OCI-LY7 (cell line): ENCODE measurements around the gene EIF3L. TPM values are rescaled to one million over a fixed set of nuclear protein-coding genes. Genes with fewer than 3 reads are reported as not detected.

Experiments
- BruUV-seq: library from RNA; stranded (reverse); fragments of 400-500 nt; replicated peaks from 2 replicates; lab custom pipeline; 2021; lab: Mats Ljungman, UMichigan
- CTCF ChIA-PET: fragments of 300-600 bp; sonication (Branson Sonifier 250); formaldehyde crosslinking; loops from one replicate; lab custom pipeline; 2022; ENCODE audit warnings: antibody characterized with exemption; ENCODE audit not compliant: unreplicated experiment; lab: Charles Lee
- POLR2A ChIA-PET: fragments of 300-600 bp; sonication (Branson Sonifier 250); formaldehyde crosslinking; loops from one replicate; lab custom pipeline; 2022; ENCODE audit warnings: antibody characterized with exemption; lab: Charles Lee
- DNase-seq: peaks from one replicate; pipeline ENCODE4 v3.0.0-alpha.2; 2015; ENCODE audit warnings: low spot score
- H2AFZ ChIP-seq: fragments of 200-600 bp; sonication (generic), shearing (Covaris generic); 2 replicates; pipeline ENCODE4 v1.6.1; 2014; ENCODE audit warnings: mild to moderate bottlenecking, antibody characterized with exemption, low read length, moderate library complexity
- H3K27ac ChIP-seq: fragments of 200-600 bp; sonication (generic); 2 replicates; pipeline ENCODE4 v1.5.1; 2014; ENCODE audit warnings: mixed run types, low read depth, mild to moderate bottlenecking, moderate library complexity, low read length, inconsistent platforms; ENCODE audit not compliant: poor library complexity, severe bottlenecking
- H3K36me3 ChIP-seq: fragments of 200-600 bp; sonication (generic); 2 replicates; pipeline ENCODE4 v1.6.1; 2014; ENCODE audit warnings: mild to moderate bottlenecking, antibody characterized with exemption, low read length, moderate library complexity, mixed read lengths; ENCODE audit not compliant: insufficient read depth
- H3K4me1 ChIP-seq: fragments of 200-600 bp; sonication (generic); 2 replicates; pipeline ENCODE4 v1.5.1; 2014; ENCODE audit warnings: mild to moderate bottlenecking, low read length; ENCODE audit not compliant: insufficient read depth, poor library complexity, severe bottlenecking
- H3K4me2 ChIP-seq: fragments of 200-600 bp; sonication (generic); 2 replicates; pipeline ENCODE4 v1.6.1; 2014; ENCODE audit warnings: mild to moderate bottlenecking, low read length
- H3K4me3 ChIP-seq: fragments of 200-600 bp; sonication (generic); 2 replicates; pipeline ENCODE4 v1.5.1; 2014; ENCODE audit warnings: mild to moderate bottlenecking, low read depth, low read length; ENCODE audit not compliant: poor library complexity, severe bottlenecking
- H3K79me2 ChIP-seq: fragments of 200-600 bp; sonication (generic); 2 replicates; pipeline ENCODE4 v1.6.1; 2016; ENCODE audit warnings: low read depth, mild to moderate bottlenecking, low read length, moderate library complexity, mixed read lengths; ENCODE audit not compliant: insufficient read depth
- H3K9me2 ChIP-seq: fragments of 200-600 bp; sonication (generic); 2 replicates; pipeline ENCODE4 v1.6.1; 2016; ENCODE audit warnings: mild to moderate bottlenecking, low read length, mixed read lengths; ENCODE audit not compliant: insufficient read depth
- H3K9me3 ChIP-seq: fragments of 200-600 bp; sonication (generic); 2 replicates; pipeline ENCODE4 v1.6.1; 2014; ENCODE audit warnings: mild to moderate bottlenecking, mixed run types, low read length, mixed read lengths
- H4K20me1 ChIP-seq: fragments of 200-600 bp; sonication (generic); 2 replicates; pipeline ENCODE4 v1.6.1; 2014; ENCODE audit warnings: mild to moderate bottlenecking, antibody characterized with exemption, low read length, moderate library complexity, mixed read lengths; ENCODE audit not compliant: insufficient read depth
- CTCF ChIP-seq: fragments of 200-600 bp; sonication (generic); conservative IDR thresholded peaks from 2 replicates; pipeline ENCODE4 v1.5.1; 2014; ENCODE audit warnings: mild to moderate bottlenecking, antibody characterized with exemption, low read length, moderate library complexity, mixed read lengths
- EZH2phosphoT487 ChIP-seq: fragments of 200-600 bp; sonication (generic); IDR thresholded peaks from 2 replicates; pipeline ENCODE4 v1.6.1; 2018; ENCODE audit warnings: low read depth, borderline replicate concordance, mild to moderate bottlenecking, mixed run types, antibody characterized with exemption, low read length, moderate library complexity, mixed read lengths
- intact Hi-C: fragments of 100-400 bp; cut with micrococcal nuclease; formaldehyde crosslinking; loops from one replicate; pipeline ENCODE4 v1.10.0; 2022; ENCODE audit not compliant: unreplicated experiment
- total RNA-seq, 2 experiments: library from RNA; depleted of rRNA in 1 of 2; stranded (reverse); fragments of >200 nt in 1 of 2; shearing (Covaris generic) in 1 of 2; gene quantifications; 2 replicates each; pipeline ENCODE4 v1.2.3, GENCODE V29; 2014 to 2022

Gene EIF3L
- total RNA-seq, 2 experiments from 2014 or later, result 503 to 596 TPM

GRCh38 chr22:37906364-37907008 is 57.3 kb downstream of the EIF3L start:
- H3K9me2 ChIP-seq, result no peaks in the 10 kb centered on the region
- H3K4me1 ChIP-seq, result peaks cover 17% of the 10 kb centered on the region
- H3K27ac ChIP-seq, result no peak overlapping the region
- no peaks in the 10 kb centered on the region for H3K36me3 ChIP-seq
- peak overlapping the region; percentile 82 for H3K4me3 ChIP-seq
- TF ChIP-seq EZH2phosphoT487 (no peak), CTCF (no peak)
- no peaks in the 10 kb centered on the region for H4K20me1 ChIP-seq
- no peaks in the 10 kb centered on the region for H3K9me3 ChIP-seq
- peak overlapping the region; percentile 21; the same call in 1 of the 2 replicates for H2AFZ ChIP-seq
- intact Hi-C loops, result loop anchor here (1.0 to 2.0 kb wide), 2 partner anchors 28 to 58 kb away; no protein-coding TSS in a partner anchor
- POLR2A ChIA-PET, result interaction anchor here (1.4 to 1.5 kb wide), 2 partner anchors 10 kb away, joined by 4 to 8 read pairs; no protein-coding TSS in a partner anchor
- BruUV-seq, result no TSS peak
- peak; percentile 35 for DNase-seq
- peak overlapping the region; percentile 81 for H3K4me2 ChIP-seq
- no peaks in the 10 kb centered on the region for H3K79me2 ChIP-seq
- CTCF ChIA-PET, result interaction anchor here (0.8 to 1.4 kb wide), 3 partner anchors 8 to 12 kb away, joined by 3 to 5 read pairs (median 3); no protein-coding TSS in a partner anchor

- peak overlapping the region; percentile 21; the same call in 1 of the 2 replicates for H2AFZ ChIP-seq
- no peak overlapping the region for H3K27ac ChIP-seq
- H3K36me3 ChIP-seq, result no peaks in the 10 kb centered on the region
- peak overlapping the region; percentile 82 for H3K4me3 ChIP-seq
- DNase-seq, result no peak
- TF ChIP-seq EZH2phosphoT487, result no peak
- no peak for TF ChIP-seq CTCF
- intact Hi-C loops, result loop anchor here (2.0 kb wide), 1 partner anchor 58 kb away; no protein-coding TSS in a partner anchor
- H3K4me2 ChIP-seq, result peak overlapping the region; percentile 81
- no peaks in the 10 kb centered on the region for H3K9me3 ChIP-seq
- CTCF ChIA-PET, result interaction anchor here (1.4 kb wide), 1 partner anchor 11 kb away, joined by 5 read pairs; no protein-coding TSS in a partner anchor
- POLR2A ChIA-PET, result no interaction called here
- H3K4me1 ChIP-seq, result peaks cover 17% of the 10 kb centered on the region
- no peaks in the 10 kb centered on the region for H3K9me2 ChIP-seq
- no peaks in the 10 kb centered on the region for H3K79me2 ChIP-seq
- no TSS peak for BruUV-seq
- H4K20me1 ChIP-seq, result no peaks in the 10 kb centered on the region
Measured at GRCh38 chr22:37907036-37907954, 58.1 kb downstream of the EIF3L start.
